GM12891 (cell line): Measurements from ENCODE around the gene DCUN1D3. TPM values are rescaled to one million over a fixed set of nuclear protein-coding genes. Genes with fewer than 3 reads are reported as not detected.
"Not testable (repeated sequence)": the region's sequence is repeated elsewhere in the genome, so short reads cannot be mapped to it uniquely, and the experiment has no call there.

Source experiments
- DNase-seq: peaks from one replicate; pipeline ENCODE4 v3.0.0; 2011; ENCODE audit warnings: low spot score; ENCODE audit not compliant: insufficient read length
- FAIRE-seq: peaks from 2 replicates; lab custom pipeline; 2011; peaks lifted over from hg19 to GRCh38; lab: Jason Lieb, UNC
- PAX5 ChIP-seq: IDR thresholded peaks from 2 replicates; pipeline ENCODE4 v1.6.1; 2011; ENCODE audit warnings: low read length, moderate library complexity, mild to moderate bottlenecking; ENCODE audit not compliant: insufficient read depth, severe bottlenecking
- POLR2A ChIP-seq: IDR thresholded peaks from 2 replicates; pipeline ENCODE4 v1.6.1; 2011; ENCODE audit warnings: low read depth, low read length, control low read depth
- POLR2AphosphoS5 ChIP-seq: IDR thresholded peaks from 2 replicates; pipeline ENCODE4 v1.6.1; 2011; ENCODE audit warnings: low read depth, low read length, control low read depth
- POU2F2 ChIP-seq: IDR thresholded peaks from 2 replicates; pipeline ENCODE4 v1.6.1; 2011; ENCODE audit warnings: low read depth, mild to moderate bottlenecking, control low read depth, low read length, moderate library complexity
- SPI1 ChIP-seq: IDR thresholded peaks from 2 replicates; pipeline ENCODE4 v1.6.1; 2011; ENCODE audit warnings: low read depth, low read length, control low read depth
- TAF1 ChIP-seq: IDR thresholded peaks from 2 replicates; pipeline ENCODE4 v1.6.1; 2011; ENCODE audit warnings: low read depth, low read length, control low read depth
- polyA plus RNA-seq: library from polyadenylated mRNA; unstranded; fragments of >200 nt; gene quantifications from one replicate; pipeline ENCODE4 v1.2.1, GENCODE V29; 2012; ENCODE audit warnings: low read depth, missing spikeins, inconsistent platforms; ENCODE audit not compliant: missing spikeins

The DCUN1D3 gene, protein sequence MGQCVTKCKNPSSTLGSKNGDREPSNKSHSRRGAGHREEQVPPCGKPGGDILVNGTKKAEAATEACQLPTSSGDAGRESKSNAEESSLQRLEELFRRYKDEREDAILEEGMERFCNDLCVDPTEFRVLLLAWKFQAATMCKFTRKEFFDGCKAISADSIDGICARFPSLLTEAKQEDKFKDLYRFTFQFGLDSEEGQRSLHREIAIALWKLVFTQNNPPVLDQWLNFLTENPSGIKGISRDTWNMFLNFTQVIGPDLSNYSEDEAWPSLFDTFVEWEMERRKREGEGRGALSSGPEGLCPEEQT
- polyA plus RNA-seq = 1.9 TPM

GRCh38 chr16:20900299-20901067 lies at the start of gene DCUN1D3, which contains the start of gene LYRM1:
Gene DCUN1D3, minus strand, starts transcription at chr16:20900358. Its CDS starts 37,820 bp downstream, at chr16:20862538.
Gene LYRM1, plus strand, starts transcription at chr16:20900771. Its CDS starts 14,785 bp downstream, at chr16:20915556.
- peak; percentile 60; the same call in 1 of the 2 replicates for TF ChIP-seq POLR2AphosphoS5
- no peak for TF ChIP-seq SPI1
- TF ChIP-seq TAF1 = peak; percentile 79
- peak; percentile 53 for TF ChIP-seq POLR2A
- peak; percentile 90 for FAIRE-seq
- peak; percentile 77 for DNase-seq

DNA sequence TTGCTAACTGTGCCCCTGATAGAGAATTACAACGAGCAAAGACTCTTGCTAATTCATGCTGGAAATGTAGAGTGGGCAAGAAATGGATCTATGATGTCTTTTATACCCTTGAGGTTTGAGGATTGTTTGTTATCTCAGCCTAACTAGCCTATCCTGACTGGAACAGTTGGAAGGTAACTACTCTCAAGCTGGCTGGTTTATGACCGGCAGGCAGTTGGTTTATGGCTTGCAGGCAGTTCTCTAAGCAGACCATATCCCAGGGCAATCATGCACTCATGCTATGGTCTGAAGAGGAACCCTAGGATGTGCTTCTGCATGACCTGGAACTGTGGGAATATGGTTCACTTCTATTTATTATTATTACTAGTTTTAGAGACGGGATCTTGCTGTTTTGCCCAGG lies 49.5 kb upstream of the DCUN1D3 start:
- DNase-seq = no peak
- FAIRE-seq = no peak
- TF ChIP-seq TAF1 (no peak), POLR2A (no peak), POLR2AphosphoS5 (no peak), PAX5 (no peak), SPI1 (no peak), POU2F2 (no peak)

DNA sequence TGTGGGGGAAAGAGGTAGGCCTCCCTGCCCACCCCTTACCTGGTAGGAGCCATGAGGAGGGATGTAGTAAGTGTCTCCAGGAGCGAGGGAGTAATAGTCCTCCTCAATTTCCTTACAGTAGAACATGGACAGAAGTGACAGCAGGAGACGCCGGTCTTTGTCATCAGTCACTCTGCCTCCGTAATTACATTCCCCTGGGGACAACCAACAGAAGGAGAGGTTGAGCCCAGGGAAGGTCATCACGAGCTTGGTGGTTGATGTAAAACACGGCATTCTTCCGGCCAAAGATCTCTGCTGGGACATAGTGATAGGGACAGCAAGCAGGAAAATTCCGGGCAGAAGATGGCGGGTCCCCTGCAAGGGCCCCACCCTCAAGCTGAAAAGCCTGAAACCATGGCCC lies 48.3 kb upstream of the DCUN1D3 start:
- DNase-seq (no peak), FAIRE-seq (no peak)
- no peak for TF ChIP-seq POLR2AphosphoS5
- no peak for TF ChIP-seq POU2F2
- no peak for TF ChIP-seq SPI1
- TF ChIP-seq POLR2A = no peak
- TF ChIP-seq PAX5 = no peak
- TF ChIP-seq TAF1 = no peak

GRCh38 chr16:20946015-20946629 lies 46.0 kb upstream of the DCUN1D3 start:
- DNase-seq (no peak), FAIRE-seq (no peak)
- no peak for TF ChIP-seq POLR2AphosphoS5
- no peak for TF ChIP-seq PAX5
- no peak for TF ChIP-seq POLR2A
- TF ChIP-seq TAF1 = no peak
- no peak for TF ChIP-seq POU2F2
- TF ChIP-seq SPI1 = no peak

DNA sequence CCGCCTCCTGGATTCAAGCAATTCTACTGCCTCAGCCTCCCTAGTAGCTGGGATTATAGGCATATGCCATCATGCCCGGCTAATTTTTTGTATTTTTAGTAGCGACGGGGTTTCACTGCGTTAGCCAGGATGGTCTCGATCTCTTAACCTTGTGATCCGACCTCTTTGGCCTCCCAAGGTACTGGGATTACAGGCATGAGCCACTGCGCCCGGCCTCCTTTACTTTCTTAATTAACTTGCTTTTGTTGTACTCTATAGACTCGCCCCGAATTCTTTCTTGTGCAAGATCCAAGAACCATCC lies 45.4 kb upstream of the DCUN1D3 start:
- not testable (repeated sequence) for FAIRE-seq, DNase-seq

GRCh38 chr16:20944861-20945574 lies 44.9 kb upstream of the DCUN1D3 start:
- FAIRE-seq (no peak), DNase-seq (no peak)
- TF ChIP-seq POLR2AphosphoS5 = no peak
- TF ChIP-seq TAF1 = no peak
- no peak for TF ChIP-seq SPI1
- no peak for TF ChIP-seq POLR2A
- no peak for TF ChIP-seq PAX5
- TF ChIP-seq POU2F2 = no peak

DNA sequence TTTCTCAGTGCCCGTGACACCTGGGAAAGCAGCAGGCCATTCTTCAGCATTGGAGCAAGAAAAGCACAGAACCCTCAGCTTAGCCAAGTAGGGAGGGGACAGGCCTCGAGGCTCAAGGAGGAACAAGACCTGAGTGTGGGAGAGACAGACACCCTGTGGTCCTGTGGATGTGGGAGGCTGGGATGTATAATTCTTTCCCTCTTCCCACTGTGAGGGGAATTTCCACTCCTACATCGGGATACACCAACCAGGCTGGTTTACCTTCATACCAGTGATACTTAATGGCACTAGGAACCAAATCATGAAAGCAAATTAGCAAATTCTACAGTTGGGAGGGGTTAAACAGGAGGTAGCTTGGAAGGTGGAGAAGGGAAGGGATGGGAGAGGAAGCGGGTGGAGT lies 42.1 kb upstream of the DCUN1D3 start:
- FAIRE-seq = no peak
- DNase-seq = no peak
- TF ChIP-seq TAF1 = no peak
- no peak for TF ChIP-seq POU2F2
- no peak for TF ChIP-seq POLR2A

GRCh38 chr16:20941636-20941926 lies 41.4 kb upstream of the DCUN1D3 start:
- TF ChIP-seq PAX5 (no peak), TAF1 (no peak), SPI1 (no peak), POLR2AphosphoS5 (no peak), POLR2A (no peak), POU2F2 (no peak)
- no peak for FAIRE-seq
- DNase-seq = no peak

- no peak for TF ChIP-seq TAF1
- peak; percentile 37; the same call in 1 of the 2 replicates for TF ChIP-seq SPI1
- FAIRE-seq = no peak
- DNase-seq = no peak
Observed at GRCh38 chr16:20940871-20941635, 40.9 kb upstream of the DCUN1D3 start.
